ENCODE results near the gene FTH1. TPM values are rescaled to one million over a fixed set of nuclear protein-coding genes. Genes with fewer than 3 reads are reported as not detected.

FTH1 gene
- total RNA-seq (100 to 1,000 TPM; 592 to 949 TPM), polyA plus RNA-seq (1,000 to 10,000 TPM; 3,401 to 4,630 TPM)

GRCh38 chr11:61967116-61967923 lies at the start of gene FTH1:
TSS of gene FTH1 (minus strand) at chr11:61967634. CDS start at chr11:61967425, 209 bp downstream.
- Histone ChIP-seq H3K27me3 (ENCODE audit: control insufficient read depth in 4 of 4, insufficient read depth in 4 of 4, low read length in 3 of 4) (no peaks in the 10 kb centered on the region), H3K4me1 (ENCODE audit: control insufficient read depth in 4 of 4, insufficient read depth in 4 of 4, low read length in 3 of 4) (peaks cover 11 to 52% (median 30%) of the 10 kb centered on the region in 4 donors), H3K27ac (ENCODE audit: low read depth in 1 of 2, low read length in 2 of 2) (peak within 1 kb of the TSS; percentile 92 to 97), H3K9ac (ENCODE audit: low read depth in 1 of 2, low read length in 2 of 2) (peak within 1 kb of the TSS; percentile 80 to 97), H3K36me3 (ENCODE audit: control insufficient read depth in 4 of 4, insufficient read depth in 3 of 4, low read depth in 1 of 4, low read length in 3 of 4) (peaks cover 0 to 16% (median 13%) of the 10 kb centered on the region in 4 donors), H3K4me3 (ENCODE audit: low read depth in 1 of 3, low read length in 3 of 3) (peak within 1 kb of the TSS; percentile 73 to 99 (median 94)), H3K9me3 (ENCODE audit: control insufficient read depth in 4 of 4, low read length in 3 of 4) (no peaks in the 10 kb centered on the region)
- no peak for TF ChIP-seq RAD21 (IDR thresholded peaks at IDR 0.05)
- TF ChIP-seq HNF4G (IDR thresholded peaks at IDR 0.05), result no peak
- TF ChIP-seq SP1 (IDR thresholded peaks at IDR 0.05), result no peak
- no peak for TF ChIP-seq ATF3 (IDR thresholded peaks at IDR 0.05)
- TF ChIP-seq, protein P1, sequence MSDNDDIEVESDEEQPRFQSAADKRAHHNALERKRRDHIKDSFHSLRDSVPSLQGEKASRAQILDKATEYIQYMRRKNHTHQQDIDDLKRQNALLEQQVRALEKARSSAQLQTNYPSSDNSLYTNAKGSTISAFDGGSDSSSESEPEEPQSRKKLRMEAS (IDR thresholded peaks at IDR 0.05), result no peak
- TF ChIP-seq GABPA (IDR thresholded peaks at IDR 0.05 in 1 of 2, conservative IDR thresholded peaks at IDR 0.05 in 1 of 2), result peak in 1 of 2 donors; percentile 60
- TF ChIP-seq REST (IDR thresholded peaks at IDR 0.05), result peak; percentile 50
- TF ChIP-seq, protein P2, sequence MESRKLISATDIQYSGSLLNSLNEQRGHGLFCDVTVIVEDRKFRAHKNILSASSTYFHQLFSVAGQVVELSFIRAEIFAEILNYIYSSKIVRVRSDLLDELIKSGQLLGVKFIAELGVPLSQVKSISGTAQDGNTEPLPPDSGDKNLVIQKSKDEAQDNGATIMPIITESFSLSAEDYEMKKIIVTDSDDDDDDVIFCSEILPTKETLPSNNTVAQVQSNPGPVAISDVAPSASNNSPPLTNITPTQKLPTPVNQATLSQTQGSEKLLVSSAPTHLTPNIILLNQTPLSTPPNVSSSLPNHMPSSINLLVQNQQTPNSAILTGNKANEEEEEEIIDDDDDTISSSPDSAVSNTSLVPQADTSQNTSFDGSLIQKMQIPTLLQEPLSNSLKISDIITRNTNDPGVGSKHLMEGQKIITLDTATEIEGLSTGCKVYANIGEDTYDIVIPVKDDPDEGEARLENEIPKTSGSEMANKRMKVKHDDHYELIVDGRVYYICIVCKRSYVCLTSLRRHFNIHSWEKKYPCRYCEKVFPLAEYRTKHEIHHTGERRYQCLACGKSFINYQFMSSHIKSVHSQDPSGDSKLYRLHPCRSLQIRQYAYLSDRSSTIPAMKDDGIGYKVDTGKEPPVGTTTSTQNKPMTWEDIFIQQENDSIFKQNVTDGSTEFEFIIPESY (IDR thresholded peaks at IDR 0.05), result no peak
- TF ChIP-seq TAF1 (conservative IDR thresholded peaks at IDR 0.05), result peak; percentile 85
- no peak for TF ChIP-seq EGR1 (IDR thresholded peaks at IDR 0.05; ENCODE audit: low read depth in 2 of 2)
- TF ChIP-seq YY1 (IDR thresholded peaks at IDR 0.05), result peak; percentile 90
- peak; percentile 91 for DNase-seq (ENCODE audit: low spot score)
- WGBS, result 2% methylated on average over 93 of the region's 93 CpGs

- no peak for DNase-seq (ENCODE audit: low spot score)
- no peak for TF ChIP-seq EGR1 (IDR thresholded peaks at IDR 0.05; ENCODE audit: low read depth in 2 of 2)
- TF ChIP-seq JUND (IDR thresholded peaks at IDR 0.05), result no peak
- no peak for TF ChIP-seq CTCF (IDR thresholded peaks at IDR 0.05; ENCODE audit: low read depth, low read length, missing input control)
- TF ChIP-seq RXRA (IDR thresholded peaks at IDR 0.05), result peak in 1 of 2 donors; percentile 13
- TF ChIP-seq HNF4A (conservative IDR thresholded peaks at IDR 0.05), result peak; percentile 33 to 34
- Histone ChIP-seq H3K9ac (ENCODE audit: low read depth in 1 of 2, low read length in 2 of 2) (no peak overlapping the region), H3K4me3 (ENCODE audit: low read depth in 1 of 3, low read length in 3 of 3) (no peak overlapping the region), H3K27me3 (ENCODE audit: control insufficient read depth in 4 of 4, insufficient read depth in 4 of 4, low read length in 3 of 4) (no peaks in the 10 kb centered on the region), H3K9me3 (ENCODE audit: control insufficient read depth in 4 of 4, low read length in 3 of 4) (no peaks in the 10 kb centered on the region), H3K4me1 (ENCODE audit: control insufficient read depth in 4 of 4, insufficient read depth in 4 of 4, low read length in 3 of 4) (peaks cover 0 to 6% (median under 1%) of the 10 kb centered on the region in 4 donors), H3K36me3 (ENCODE audit: control insufficient read depth in 4 of 4, insufficient read depth in 3 of 4, low read depth in 1 of 4, low read length in 3 of 4) (no peaks in the 10 kb centered on the region), H3K27ac (ENCODE audit: low read depth in 1 of 2, low read length in 2 of 2) (no peak overlapping the region)
- 74% methylated on average over 7 of the region's 7 CpGs for WGBS
Measured at GRCh38 chr11:62015615-62016014, 48.2 kb upstream of the FTH1 start.
